MG63 (cell line): ENCODE measurements around the gene SGPL1. TPM values are rescaled to one million over a fixed set of nuclear protein-coding genes. Genes with fewer than 3 reads are reported as not detected.

Source experiments
- DNase-seq: peaks from one replicate; pipeline ENCODE4 v3.0.0-alpha.2; 2020
- H3K27me3 ChIP-seq: fragments of 250-450 bp; sonication (Bioruptor Pico); 2 replicates; pipeline ENCODE4 v1.5.1; 2020; ENCODE audit warnings: mild to moderate bottlenecking, moderate library complexity
- H3K36me3 ChIP-seq: fragments of 250-450 bp; sonication (Bioruptor Pico); 2 replicates; pipeline ENCODE4 v1.5.1; 2020; ENCODE audit warnings: mild to moderate bottlenecking, moderate library complexity
- H3K4me3 ChIP-seq: fragments of 250-450 bp; sonication (Bioruptor Pico); 2 replicates; pipeline ENCODE4 v1.5.1; 2020; ENCODE audit warnings: mild to moderate bottlenecking, moderate library complexity
- H3K9me3 ChIP-seq: fragments of 250-450 bp; sonication (Bioruptor Pico); 2 replicates; pipeline ENCODE4 v1.5.1; 2020; ENCODE audit warnings: mild to moderate bottlenecking, moderate library complexity
- total RNA-seq: library from RNA; depleted of rRNA; stranded (reverse); fragments of >200 nt; shearing (Covaris generic); gene quantifications from 2 replicates; pipeline ENCODE4 v1.2.3, GENCODE V29; 2014; ENCODE audit warnings: low replicate concordance

Gene SGPL1
- total RNA-seq, 1 experiment from 2014 or later = 19.3 TPM

GRCh38 chr10:70778267-70778924 lies 37.4 kb upstream of the SGPL1 start:
- DNase-seq = no peak
- H3K27me3 ChIP-seq = no peaks in the 10 kb centered on the region

GRCh38 chr10:70779088-70779487 lies 36.7 kb upstream of the SGPL1 start:
- Histone ChIP-seq H3K36me3 (no peaks in the 10 kb centered on the region), H3K27me3 (no peaks in the 10 kb centered on the region), H3K4me3 (no peak overlapping the region), H3K9me3 (no peaks in the 10 kb centered on the region)
- no peak for DNase-seq

More at GRCh38 chr10:70778267-70778924, 37.4 kb upstream of the SGPL1 start:
- Histone ChIP-seq H3K4me3 (no peak overlapping the region), H3K36me3 (no peaks in the 10 kb centered on the region), H3K9me3 (no peaks in the 10 kb centered on the region)

- H3K36me3 ChIP-seq = no peaks in the 10 kb centered on the region
Measured at GRCh38 chr10:70779511-70780369, 36.0 kb upstream of the SGPL1 start.

GRCh38 chr10:70780370-70780760 lies 35.4 kb upstream of the SGPL1 start:
- Histone ChIP-seq H3K9me3 (no peaks in the 10 kb centered on the region), H3K4me3 (no peak overlapping the region), H3K36me3 (no peaks in the 10 kb centered on the region), H3K27me3 (no peaks in the 10 kb centered on the region)
- no peak for DNase-seq

More at GRCh38 chr10:70779511-70780369, 36.0 kb upstream of the SGPL1 start:
- no peaks in the 10 kb centered on the region for H3K27me3 ChIP-seq
- no peak for DNase-seq
- H3K9me3 ChIP-seq = no peaks in the 10 kb centered on the region
- no peak overlapping the region for H3K4me3 ChIP-seq

GRCh38 chr10:70780772-70781171 lies 35.0 kb upstream of the SGPL1 start:
- Histone ChIP-seq H3K36me3 (no peaks in the 10 kb centered on the region), H3K27me3 (no peaks in the 10 kb centered on the region), H3K9me3 (no peaks in the 10 kb centered on the region), H3K4me3 (no peak overlapping the region)
- no peak for DNase-seq

GRCh38 chr10:70781461-70782051 lies 34.2 kb upstream of the SGPL1 start:
- DNase-seq = no peak

GRCh38 chr10:70782086-70782745 lies 33.5 kb upstream of the SGPL1 start:
- Histone ChIP-seq H3K36me3 (no peaks in the 10 kb centered on the region), H3K27me3 (no peaks in the 10 kb centered on the region), H3K9me3 (no peaks in the 10 kb centered on the region), H3K4me3 (no peak overlapping the region)
- no peak for DNase-seq

More at GRCh38 chr10:70781461-70782051, 34.2 kb upstream of the SGPL1 start:
- H3K9me3 ChIP-seq = no peaks in the 10 kb centered on the region
- no peaks in the 10 kb centered on the region for H3K27me3 ChIP-seq
- no peaks in the 10 kb centered on the region for H3K36me3 ChIP-seq
- no peak overlapping the region for H3K4me3 ChIP-seq

GRCh38 chr10:70782746-70783680 lies 32.7 kb upstream of the SGPL1 start:
- Histone ChIP-seq H3K9me3 (no peaks in the 10 kb centered on the region), H3K36me3 (no peaks in the 10 kb centered on the region), H3K27me3 (no peaks in the 10 kb centered on the region), H3K4me3 (no peak overlapping the region)
- DNase-seq = no peak

- no peak for DNase-seq
- H3K9me3 ChIP-seq = no peaks in the 10 kb centered on the region
- no peak overlapping the region for H3K4me3 ChIP-seq
- no peaks in the 10 kb centered on the region for H3K27me3 ChIP-seq
- no peaks in the 10 kb centered on the region for H3K36me3 ChIP-seq
Measured at GRCh38 chr10:70784016-70784415, 31.7 kb upstream of the SGPL1 start.

GRCh38 chr10:70784471-70784870 lies 31.3 kb upstream of the SGPL1 start:
- DNase-seq = no peak
- Histone ChIP-seq H3K36me3 (no peaks in the 10 kb centered on the region), H3K4me3 (no peak overlapping the region), H3K27me3 (no peaks in the 10 kb centered on the region), H3K9me3 (no peaks in the 10 kb centered on the region)

- H3K4me3 ChIP-seq = no peak within 1 kb of the TSS
- no peaks in the 10 kb centered on the region for H3K9me3 ChIP-seq
- H3K36me3 ChIP-seq = no peaks in the 10 kb centered on the region
- H3K27me3 ChIP-seq = no peaks in the 10 kb centered on the region
- DNase-seq = no peak
Measured at GRCh38 chr10:70785190-70785589, 30.6 kb upstream of the SGPL1 start, which contains the start of gene TBATA. TBATA (minus strand) TSS chr10:70785377; CDS start chr10:70783379, 1,998 bp downstream.

- no peaks in the 10 kb centered on the region for H3K27me3 ChIP-seq
- no peak for DNase-seq
Measured at GRCh38 chr10:70786799-70787415, 28.8 kb upstream of the SGPL1 start.

GRCh38 chr10:70791386-70792039 lies 24.2 kb upstream of the SGPL1 start:
- H3K27me3 ChIP-seq = no peaks in the 10 kb centered on the region
- DNase-seq = no peak
- no peak overlapping the region for H3K4me3 ChIP-seq
- H3K9me3 ChIP-seq = no peaks in the 10 kb centered on the region
- no peaks in the 10 kb centered on the region for H3K36me3 ChIP-seq

More at GRCh38 chr10:70786799-70787415, 28.8 kb upstream of the SGPL1 start:
- no peaks in the 10 kb centered on the region for H3K36me3 ChIP-seq
- H3K4me3 ChIP-seq = no peak overlapping the region
- H3K9me3 ChIP-seq = no peaks in the 10 kb centered on the region

- Histone ChIP-seq H3K9me3 (no peaks in the 10 kb centered on the region), H3K27me3 (no peaks in the 10 kb centered on the region), H3K4me3 (no peak overlapping the region), H3K36me3 (no peaks in the 10 kb centered on the region)
- DNase-seq = no peak
Measured at GRCh38 chr10:70795613-70796012, 20.1 kb upstream of the SGPL1 start.

- H3K9me3 ChIP-seq = no peaks in the 10 kb centered on the region
- H3K36me3 ChIP-seq = no peaks in the 10 kb centered on the region
- no peaks in the 10 kb centered on the region for H3K27me3 ChIP-seq
- H3K4me3 ChIP-seq = no peak overlapping the region
- DNase-seq = no peak
Measured at GRCh38 chr10:70797840-70798239, 17.9 kb upstream of the SGPL1 start.
